ENCODE data around the gene SSB. TPM values are rescaled to one million over a fixed set of nuclear protein-coding genes. Genes with fewer than 3 reads are reported as not detected.

The SSB gene
- total and polyA plus RNA-seq, 2 of the 13 experiments (the other 11 are each of a cell fraction or from before 2014, with no cell fraction given), result 109 to 208 TPM

DNA sequence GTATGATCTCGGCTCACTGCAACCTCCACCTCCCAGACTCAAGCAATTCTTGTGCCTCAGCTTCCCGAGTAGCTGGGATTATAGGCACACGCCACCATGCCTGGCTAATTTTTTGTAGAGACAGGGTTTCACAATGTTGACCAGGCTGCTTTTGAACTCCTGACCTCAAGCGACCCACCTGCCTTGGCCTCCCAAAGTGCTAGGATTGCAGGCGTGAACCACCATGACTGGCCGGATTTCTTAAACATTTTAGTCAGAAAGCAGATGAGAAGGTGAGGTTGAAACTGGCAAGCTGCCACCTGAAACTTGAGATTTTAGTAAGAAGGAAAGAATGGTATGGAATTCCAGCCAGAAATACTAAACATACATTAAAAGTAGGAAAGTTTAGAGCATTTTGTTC lies 33.1 kb upstream of the SSB start (continued):
- TF ChIP-seq ZNF629 (CRISPR knock-in tag; conservative IDR thresholded peaks at IDR 0.05) (0 out of 2 replicates have a peak, but pooled peaks have one; percentile 8), ZNF713 (CRISPR knock-in tag; IDR thresholded peaks at IDR 0.05) (no peak), STAG1 (CRISPR knock-in tag; IDR thresholded peaks at IDR 0.05) (0 out of 2 replicates have a peak, but pooled peaks have one; percentile 3), NR2C2 (CRISPR knock-in tag; IDR thresholded peaks at IDR 0.05; ENCODE audit: borderline replicate concordance) (0 out of 2 replicates have a peak, but pooled peaks have one; percentile 59), ZC3H4 (CRISPR knock-in tag; IDR thresholded peaks at IDR 0.05; ENCODE audit: borderline replicate concordance) (no peak), ZNF337 (CRISPR knock-in tag; IDR thresholded peaks at IDR 0.05; ENCODE audit: borderline replicate concordance, low read depth) (no peak), ZNF460 (CRISPR knock-in tag; IDR thresholded peaks at IDR 0.05; ENCODE audit: borderline replicate concordance) (peak; percentile 94), SIX1 (CRISPR knock-in tag; IDR thresholded peaks at IDR 0.05; ENCODE audit: borderline replicate concordance) (no peak), ZNF33B (CRISPR knock-in tag; IDR thresholded peaks at IDR 0.05) (no peak), ZNF205 (CRISPR knock-in tag; IDR thresholded peaks at IDR 0.05) (0 out of 2 replicates have a peak, but pooled peaks have one; percentile 34)
- TF ChIP-seq, protein P1, sequence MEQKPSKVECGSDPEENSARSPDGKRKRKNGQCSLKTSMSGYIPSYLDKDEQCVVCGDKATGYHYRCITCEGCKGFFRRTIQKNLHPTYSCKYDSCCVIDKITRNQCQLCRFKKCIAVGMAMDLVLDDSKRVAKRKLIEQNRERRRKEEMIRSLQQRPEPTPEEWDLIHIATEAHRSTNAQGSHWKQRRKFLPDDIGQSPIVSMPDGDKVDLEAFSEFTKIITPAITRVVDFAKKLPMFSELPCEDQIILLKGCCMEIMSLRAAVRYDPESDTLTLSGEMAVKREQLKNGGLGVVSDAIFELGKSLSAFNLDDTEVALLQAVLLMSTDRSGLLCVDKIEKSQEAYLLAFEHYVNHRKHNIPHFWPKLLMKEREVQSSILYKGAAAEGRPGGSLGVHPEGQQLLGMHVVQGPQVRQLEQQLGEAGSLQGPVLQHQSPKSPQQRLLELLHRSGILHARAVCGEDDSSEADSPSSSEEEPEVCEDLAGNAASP (CRISPR knock-in tag; IDR thresholded peaks at IDR 0.05; ENCODE audit: borderline replicate concordance), result peak; percentile 97
- TF ChIP-seq, protein P2, sequence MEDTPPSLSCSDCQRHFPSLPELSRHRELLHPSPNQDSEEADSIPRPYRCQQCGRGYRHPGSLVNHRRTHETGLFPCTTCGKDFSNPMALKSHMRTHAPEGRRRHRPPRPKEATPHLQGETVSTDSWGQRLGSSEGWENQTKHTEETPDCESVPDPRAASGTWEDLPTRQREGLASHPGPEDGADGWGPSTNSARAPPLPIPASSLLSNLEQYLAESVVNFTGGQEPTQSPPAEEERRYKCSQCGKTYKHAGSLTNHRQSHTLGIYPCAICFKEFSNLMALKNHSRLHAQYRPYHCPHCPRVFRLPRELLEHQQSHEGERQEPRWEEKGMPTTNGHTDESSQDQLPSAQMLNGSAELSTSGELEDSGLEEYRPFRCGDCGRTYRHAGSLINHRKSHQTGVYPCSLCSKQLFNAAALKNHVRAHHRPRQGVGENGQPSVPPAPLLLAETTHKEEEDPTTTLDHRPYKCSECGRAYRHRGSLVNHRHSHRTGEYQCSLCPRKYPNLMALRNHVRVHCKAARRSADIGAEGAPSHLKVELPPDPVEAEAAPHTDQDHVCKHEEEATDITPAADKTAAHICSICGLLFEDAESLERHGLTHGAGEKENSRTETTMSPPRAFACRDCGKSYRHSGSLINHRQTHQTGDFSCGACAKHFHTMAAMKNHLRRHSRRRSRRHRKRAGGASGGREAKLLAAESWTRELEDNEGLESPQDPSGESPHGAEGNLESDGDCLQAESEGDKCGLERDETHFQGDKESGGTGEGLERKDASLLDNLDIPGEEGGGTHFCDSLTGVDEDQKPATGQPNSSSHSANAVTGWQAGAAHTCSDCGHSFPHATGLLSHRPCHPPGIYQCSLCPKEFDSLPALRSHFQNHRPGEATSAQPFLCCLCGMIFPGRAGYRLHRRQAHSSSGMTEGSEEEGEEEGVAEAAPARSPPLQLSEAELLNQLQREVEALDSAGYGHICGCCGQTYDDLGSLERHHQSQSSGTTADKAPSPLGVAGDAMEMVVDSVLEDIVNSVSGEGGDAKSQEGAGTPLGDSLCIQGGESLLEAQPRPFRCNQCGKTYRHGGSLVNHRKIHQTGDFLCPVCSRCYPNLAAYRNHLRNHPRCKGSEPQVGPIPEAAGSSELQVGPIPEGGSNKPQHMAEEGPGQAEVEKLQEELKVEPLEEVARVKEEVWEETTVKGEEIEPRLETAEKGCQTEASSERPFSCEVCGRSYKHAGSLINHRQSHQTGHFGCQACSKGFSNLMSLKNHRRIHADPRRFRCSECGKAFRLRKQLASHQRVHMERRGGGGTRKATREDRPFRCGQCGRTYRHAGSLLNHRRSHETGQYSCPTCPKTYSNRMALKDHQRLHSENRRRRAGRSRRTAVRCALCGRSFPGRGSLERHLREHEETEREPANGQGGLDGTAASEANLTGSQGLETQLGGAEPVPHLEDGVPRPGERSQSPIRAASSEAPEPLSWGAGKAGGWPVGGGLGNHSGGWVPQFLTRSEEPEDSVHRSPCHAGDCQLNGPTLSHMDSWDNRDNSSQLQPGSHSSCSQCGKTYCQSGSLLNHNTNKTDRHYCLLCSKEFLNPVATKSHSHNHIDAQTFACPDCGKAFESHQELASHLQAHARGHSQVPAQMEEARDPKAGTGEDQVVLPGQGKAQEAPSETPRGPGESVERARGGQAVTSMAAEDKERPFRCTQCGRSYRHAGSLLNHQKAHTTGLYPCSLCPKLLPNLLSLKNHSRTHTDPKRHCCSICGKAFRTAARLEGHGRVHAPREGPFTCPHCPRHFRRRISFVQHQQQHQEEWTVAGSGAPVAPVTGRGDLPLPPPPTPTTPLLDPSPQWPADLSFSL (CRISPR knock-in tag; IDR thresholded peaks at IDR 0.05), result no peak
- TF ChIP-seq, protein P3, sequence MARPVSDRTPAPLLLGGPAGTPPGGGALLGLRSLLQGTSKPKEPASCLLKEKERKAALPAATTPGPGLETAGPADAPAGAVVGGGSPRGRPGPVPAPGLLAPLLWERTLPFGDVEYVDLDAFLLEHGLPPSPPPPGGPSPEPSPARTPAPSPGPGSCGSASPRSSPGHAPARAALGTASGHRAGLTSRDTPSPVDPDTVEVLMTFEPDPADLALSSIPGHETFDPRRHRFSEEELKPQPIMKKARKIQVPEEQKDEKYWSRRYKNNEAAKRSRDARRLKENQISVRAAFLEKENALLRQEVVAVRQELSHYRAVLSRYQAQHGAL (CRISPR knock-in tag; IDR thresholded peaks at IDR 0.05; ENCODE audit: not compliant biosample characterization), result no peak
- TF ChIP-seq, protein P4, sequence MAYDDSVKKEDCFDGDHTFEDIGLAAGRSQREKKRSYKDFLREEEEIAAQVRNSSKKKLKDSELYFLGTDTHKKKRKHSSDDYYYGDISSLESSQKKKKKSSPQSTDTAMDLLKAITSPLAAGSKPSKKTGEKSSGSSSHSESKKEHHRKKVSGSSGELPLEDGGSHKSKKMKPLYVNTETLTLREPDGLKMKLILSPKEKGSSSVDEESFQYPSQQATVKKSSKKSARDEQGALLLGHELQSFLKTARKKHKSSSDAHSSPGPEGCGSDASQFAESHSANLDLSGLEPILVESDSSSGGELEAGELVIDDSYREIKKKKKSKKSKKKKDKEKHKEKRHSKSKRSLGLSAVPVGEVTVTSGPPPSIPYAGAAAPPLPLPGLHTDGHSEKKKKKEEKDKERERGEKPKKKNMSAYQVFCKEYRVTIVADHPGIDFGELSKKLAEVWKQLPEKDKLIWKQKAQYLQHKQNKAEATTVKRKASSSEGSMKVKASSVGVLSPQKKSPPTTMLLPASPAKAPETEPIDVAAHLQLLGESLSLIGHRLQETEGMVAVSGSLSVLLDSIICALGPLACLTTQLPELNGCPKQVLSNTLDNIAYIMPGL (CRISPR knock-in tag; IDR thresholded peaks at IDR 0.05; ENCODE audit: borderline replicate concordance in 1 of 2, low read depth in 1 of 2), result no peak
- TF ChIP-seq, protein P5, sequence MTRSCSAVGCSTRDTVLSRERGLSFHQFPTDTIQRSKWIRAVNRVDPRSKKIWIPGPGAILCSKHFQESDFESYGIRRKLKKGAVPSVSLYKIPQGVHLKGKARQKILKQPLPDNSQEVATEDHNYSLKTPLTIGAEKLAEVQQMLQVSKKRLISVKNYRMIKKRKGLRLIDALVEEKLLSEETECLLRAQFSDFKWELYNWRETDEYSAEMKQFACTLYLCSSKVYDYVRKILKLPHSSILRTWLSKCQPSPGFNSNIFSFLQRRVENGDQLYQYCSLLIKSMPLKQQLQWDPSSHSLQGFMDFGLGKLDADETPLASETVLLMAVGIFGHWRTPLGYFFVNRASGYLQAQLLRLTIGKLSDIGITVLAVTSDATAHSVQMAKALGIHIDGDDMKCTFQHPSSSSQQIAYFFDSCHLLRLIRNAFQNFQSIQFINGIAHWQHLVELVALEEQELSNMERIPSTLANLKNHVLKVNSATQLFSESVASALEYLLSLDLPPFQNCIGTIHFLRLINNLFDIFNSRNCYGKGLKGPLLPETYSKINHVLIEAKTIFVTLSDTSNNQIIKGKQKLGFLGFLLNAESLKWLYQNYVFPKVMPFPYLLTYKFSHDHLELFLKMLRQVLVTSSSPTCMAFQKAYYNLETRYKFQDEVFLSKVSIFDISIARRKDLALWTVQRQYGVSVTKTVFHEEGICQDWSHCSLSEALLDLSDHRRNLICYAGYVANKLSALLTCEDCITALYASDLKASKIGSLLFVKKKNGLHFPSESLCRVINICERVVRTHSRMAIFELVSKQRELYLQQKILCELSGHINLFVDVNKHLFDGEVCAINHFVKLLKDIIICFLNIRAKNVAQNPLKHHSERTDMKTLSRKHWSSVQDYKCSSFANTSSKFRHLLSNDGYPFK (CRISPR knock-in tag; IDR thresholded peaks at IDR 0.05; ENCODE audit: borderline replicate concordance), result no peak

All from HepG2 (cell line).